Measurements from ENCODE around the gene NCAPD2.

DNA sequence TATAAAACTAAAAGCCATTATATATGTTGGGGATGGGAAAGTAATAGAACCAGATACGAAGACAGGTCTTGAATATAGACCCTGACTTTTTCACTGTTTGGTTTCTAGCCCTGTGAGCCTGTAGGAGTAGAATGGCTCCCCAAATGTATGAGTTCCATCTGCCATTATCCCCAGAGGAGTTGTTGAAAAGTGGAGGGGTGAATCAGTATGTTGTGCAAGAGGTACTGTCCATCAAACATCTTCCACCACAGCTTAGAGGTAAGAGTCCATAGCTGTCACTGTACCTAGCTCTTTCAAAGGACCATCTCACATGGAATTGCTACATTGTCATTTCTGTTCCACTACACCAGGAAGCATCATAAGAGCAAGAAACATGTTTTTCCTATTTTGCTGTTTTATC, 1.1 kb downstream of the NCAPD2 start:
- TF ChIP-seq POLR2A (IDR thresholded peaks at IDR 0.05) = no peak
- TF ChIP-seq, protein P1, sequence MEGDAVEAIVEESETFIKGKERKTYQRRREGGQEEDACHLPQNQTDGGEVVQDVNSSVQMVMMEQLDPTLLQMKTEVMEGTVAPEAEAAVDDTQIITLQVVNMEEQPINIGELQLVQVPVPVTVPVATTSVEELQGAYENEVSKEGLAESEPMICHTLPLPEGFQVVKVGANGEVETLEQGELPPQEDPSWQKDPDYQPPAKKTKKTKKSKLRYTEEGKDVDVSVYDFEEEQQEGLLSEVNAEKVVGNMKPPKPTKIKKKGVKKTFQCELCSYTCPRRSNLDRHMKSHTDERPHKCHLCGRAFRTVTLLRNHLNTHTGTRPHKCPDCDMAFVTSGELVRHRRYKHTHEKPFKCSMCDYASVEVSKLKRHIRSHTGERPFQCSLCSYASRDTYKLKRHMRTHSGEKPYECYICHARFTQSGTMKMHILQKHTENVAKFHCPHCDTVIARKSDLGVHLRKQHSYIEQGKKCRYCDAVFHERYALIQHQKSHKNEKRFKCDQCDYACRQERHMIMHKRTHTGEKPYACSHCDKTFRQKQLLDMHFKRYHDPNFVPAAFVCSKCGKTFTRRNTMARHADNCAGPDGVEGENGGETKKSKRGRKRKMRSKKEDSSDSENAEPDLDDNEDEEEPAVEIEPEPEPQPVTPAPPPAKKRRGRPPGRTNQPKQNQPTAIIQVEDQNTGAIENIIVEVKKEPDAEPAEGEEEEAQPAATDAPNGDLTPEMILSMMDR (IDR thresholded peaks at IDR 0.05) = no peak
